HepG2 (cell line): ENCODE results near the gene DAZAP1. TPM values are rescaled to one million over a fixed set of nuclear protein-coding genes. Genes with fewer than 3 reads are reported as not detected.

Source experiments
- ARNTL ChIP-seq: sonication (generic); formaldehyde crosslinking; IDR thresholded peaks from 2 replicates; pipeline ENCODE4 v1.4.0; 2020; ENCODE audit warnings: mild to moderate bottlenecking, missing genetic modification reagents
- HOXA7 ChIP-seq: sonication (generic); formaldehyde crosslinking; IDR thresholded peaks from 2 replicates; pipeline ENCODE4 v1.8.1; 2022; ENCODE audit warnings: mild to moderate bottlenecking, missing genetic modification reagents, moderate library complexity
- KLF15 ChIP-seq: sonication (generic); formaldehyde crosslinking; IDR thresholded peaks from 2 replicates; pipeline ENCODE4 v1.8.1; 2023; ENCODE audit warnings: borderline replicate concordance, mild to moderate bottlenecking, inconsistent platforms, missing genetic modification reagents, mixed read lengths
- MED1 ChIP-seq: sonication (generic); formaldehyde crosslinking; IDR thresholded peaks from 2 replicates; pipeline ENCODE4 v1.4.0; 2020; ENCODE audit warnings: missing genetic modification reagents
- NCOA1 ChIP-seq: sonication (generic); formaldehyde crosslinking; IDR thresholded peaks from 2 replicates; pipeline ENCODE4 v1.9.0; 2021; ENCODE audit warnings: missing genetic modification reagents
- PLRG1 ChIP-seq: fragments of 450-650 bp; conservative IDR thresholded peaks from 2 replicates; pipeline ENCODE4 v1.6.1; 2016
- POLR2AphosphoS2 ChIP-seq: IDR thresholded peaks from 2 replicates; pipeline ENCODE4 v1.6.1; 2011; ENCODE audit warnings: low read depth, low read length, improper control_type of control experiment
- REPIN1 ChIP-seq: sonication (generic); formaldehyde crosslinking; IDR thresholded peaks from 2 replicates; pipeline ENCODE4 v1.8.0; 2022; ENCODE audit warnings: missing genetic modification reagents, low read depth, mild to moderate bottlenecking, borderline replicate concordance
- REXO4 ChIP-seq: sonication (generic); formaldehyde crosslinking; IDR thresholded peaks from 2 replicates; pipeline ENCODE4 v1.8.0; 2022; ENCODE audit warnings: missing genetic modification reagents, mild to moderate bottlenecking, borderline replicate concordance
- RFXAP ChIP-seq: sonication (generic); formaldehyde crosslinking; IDR thresholded peaks from 2 replicates; pipeline ENCODE4 v1.4.0; 2020; ENCODE audit warnings: missing genetic modification reagents, borderline replicate concordance
- SIX1 ChIP-seq: sonication (generic); formaldehyde crosslinking; IDR thresholded peaks from 2 replicates; pipeline ENCODE4 v1.4.0; 2020; ENCODE audit warnings: missing genetic modification reagents, borderline replicate concordance
- TOE1 ChIP-seq: sonication (generic); formaldehyde crosslinking; IDR thresholded peaks from 2 replicates; pipeline ENCODE4 v1.4.0; 2020; ENCODE audit warnings: mild to moderate bottlenecking, missing genetic modification reagents
- ZFP36L2 ChIP-seq: sonication (generic); formaldehyde crosslinking; IDR thresholded peaks from 2 replicates; pipeline ENCODE4 v1.4.0; 2020; ENCODE audit warnings: missing genetic modification reagents
- ZFYVE20 ChIP-seq: sonication (generic); formaldehyde crosslinking; IDR thresholded peaks from 2 replicates; pipeline ENCODE4 v1.8.0; 2023; ENCODE audit warnings: low read depth, mild to moderate bottlenecking, moderate library complexity, missing genetic modification reagents, borderline replicate concordance
- ZNF264 ChIP-seq: sonication (generic); formaldehyde crosslinking; IDR thresholded peaks from 2 replicates; pipeline ENCODE4 v1.4.0; 2020; ENCODE audit warnings: missing genetic modification reagents
- ZNF343 ChIP-seq: sonication (generic); formaldehyde crosslinking; IDR thresholded peaks from 2 replicates; pipeline ENCODE4 v1.4.0; 2020; ENCODE audit warnings: mild to moderate bottlenecking, missing genetic modification reagents
- ZNF383 ChIP-seq: sonication (generic); formaldehyde crosslinking; IDR thresholded peaks from 2 replicates; pipeline ENCODE4 v1.4.0; 2020; ENCODE audit warnings: missing genetic modification reagents, mild to moderate bottlenecking, borderline replicate concordance
- ZNF563 ChIP-seq: sonication (generic); formaldehyde crosslinking; IDR thresholded peaks from 2 replicates; pipeline ENCODE4 v1.8.0; 2022; ENCODE audit warnings: mild to moderate bottlenecking, moderate library complexity, missing genetic modification reagents
- ZNF598 ChIP-seq: sonication (generic); formaldehyde crosslinking; IDR thresholded peaks from 2 replicates; pipeline ENCODE4 v1.5.1; 2020; ENCODE audit warnings: mild to moderate bottlenecking, missing genetic modification reagents, borderline replicate concordance
- ZNF644 ChIP-seq: IDR thresholded peaks from 2 replicates; pipeline ENCODE4 v1.6.1; 2016; ENCODE audit warnings: low read depth
- ZNF660 ChIP-seq: sonication (generic); formaldehyde crosslinking; IDR thresholded peaks from 2 replicates; pipeline ENCODE4 v1.5.1; 2020; ENCODE audit warnings: mild to moderate bottlenecking, low read depth, missing genetic modification reagents, borderline replicate concordance
- ZNF709 ChIP-seq: sonication (generic); formaldehyde crosslinking; IDR thresholded peaks from 2 replicates; pipeline ENCODE4 v1.5.0; 2020; ENCODE audit warnings: mild to moderate bottlenecking, missing genetic modification reagents
- ZNF816 ChIP-seq: sonication (generic); formaldehyde crosslinking; IDR thresholded peaks from 2 replicates; pipeline ENCODE4 v1.8.0; 2022; ENCODE audit warnings: missing genetic modification reagents, mild to moderate bottlenecking, borderline replicate concordance
- ZNF883 ChIP-seq: sonication (generic); formaldehyde crosslinking; IDR thresholded peaks from 2 replicates; pipeline ENCODE4 v1.5.1; 2020; ENCODE audit warnings: mild to moderate bottlenecking, missing genetic modification reagents; ENCODE audit errors: not compliant biosample characterization
- polyA plus RNA-seq, 8 experiments: library from polyadenylated mRNA; depleted of rRNA in 3 of 8; stranded (reverse) in 7 of 8; unstranded in 1 of 8; fragments of >200 nt; fragmentation: Illumina TruSeq in 4 of 8; extraction: Trizol in 4 of 8; gene quantifications; 2 replicates each; pipeline versions ENCODE4 v1.2.1 to v1.2.3, GENCODE V29; 2011 to 2016; ENCODE audit warnings: low read depth in 4 of 8, missing spikeins in 1 of 8, mixed read lengths in 1 of 8; ENCODE audit not compliant: insufficient read depth in 1 of 8
- total RNA-seq, 5 experiments: library from RNA; depleted of rRNA; stranded (reverse); fragments of >200 nt; fragmentation: Illumina TruSeq; extraction: Trizol; gene quantifications; 2 replicates each; pipeline ENCODE4 v1.2.3, GENCODE V29; 2016; ENCODE audit warnings: low read depth in 1 of 5
- TF ChIP-seq, protein P1 (sequence below): sonication (generic); formaldehyde crosslinking; IDR thresholded peaks from 2 replicates; pipeline ENCODE4 v1.5.1; 2020; ENCODE audit warnings: missing genetic modification reagents, mild to moderate bottlenecking, borderline replicate concordance
- TF ChIP-seq, protein P2 (sequence below): IDR thresholded peaks from 2 replicates; pipeline ENCODE4 v1.6.1; 2016; ENCODE audit warnings: low read depth, borderline replicate concordance
- TF ChIP-seq, protein P3 (sequence below): sonication (generic); formaldehyde crosslinking; IDR thresholded peaks from 2 replicates; pipeline ENCODE4 v1.8.0; 2022; ENCODE audit warnings: mild to moderate bottlenecking, missing genetic modification reagents, borderline replicate concordance

The DAZAP1 gene
- total and polyA plus RNA-seq, 2 of the 13 experiments (the other 11 are each of a cell fraction or from before 2014, with no cell fraction given): 63.3 to 79.2 TPM

DNA sequence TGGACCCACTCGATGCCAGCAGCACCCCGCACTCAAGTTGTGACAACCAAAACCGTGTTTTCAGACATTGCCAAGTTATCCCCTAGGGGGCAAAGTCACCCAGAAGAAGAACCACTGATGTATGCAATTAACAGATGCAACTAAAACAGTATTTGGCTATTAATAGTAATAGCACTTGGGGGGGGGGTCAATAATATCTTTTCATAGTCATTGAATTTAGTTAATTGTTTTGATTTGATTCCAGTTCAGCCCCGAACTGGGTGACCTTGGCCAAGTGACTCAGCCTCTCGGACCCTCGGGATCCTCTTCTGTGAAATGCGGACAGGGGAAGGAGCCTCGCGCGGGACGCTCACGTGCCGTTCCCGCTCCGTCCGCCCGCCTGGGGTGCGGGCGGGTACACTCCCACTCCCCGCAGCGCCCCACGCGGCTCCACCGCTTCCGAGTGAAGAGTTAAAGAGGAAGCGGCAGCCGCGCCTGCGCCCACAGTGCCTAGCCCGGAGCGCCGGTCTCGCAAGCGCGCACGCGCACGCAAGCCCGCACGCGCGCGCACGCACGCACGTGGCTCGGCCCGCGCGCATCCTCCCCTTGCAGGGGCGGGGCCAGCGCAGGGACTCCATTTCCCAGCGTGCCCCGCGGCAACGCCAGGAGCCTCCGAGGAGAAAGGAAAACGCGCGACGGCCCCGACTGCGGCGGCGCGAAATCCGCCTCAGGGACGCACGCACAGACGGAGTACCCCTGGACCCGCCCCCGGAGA lies 435 bp upstream of the DAZAP1 start (continued):
- TF ChIP-seq, protein P1, sequence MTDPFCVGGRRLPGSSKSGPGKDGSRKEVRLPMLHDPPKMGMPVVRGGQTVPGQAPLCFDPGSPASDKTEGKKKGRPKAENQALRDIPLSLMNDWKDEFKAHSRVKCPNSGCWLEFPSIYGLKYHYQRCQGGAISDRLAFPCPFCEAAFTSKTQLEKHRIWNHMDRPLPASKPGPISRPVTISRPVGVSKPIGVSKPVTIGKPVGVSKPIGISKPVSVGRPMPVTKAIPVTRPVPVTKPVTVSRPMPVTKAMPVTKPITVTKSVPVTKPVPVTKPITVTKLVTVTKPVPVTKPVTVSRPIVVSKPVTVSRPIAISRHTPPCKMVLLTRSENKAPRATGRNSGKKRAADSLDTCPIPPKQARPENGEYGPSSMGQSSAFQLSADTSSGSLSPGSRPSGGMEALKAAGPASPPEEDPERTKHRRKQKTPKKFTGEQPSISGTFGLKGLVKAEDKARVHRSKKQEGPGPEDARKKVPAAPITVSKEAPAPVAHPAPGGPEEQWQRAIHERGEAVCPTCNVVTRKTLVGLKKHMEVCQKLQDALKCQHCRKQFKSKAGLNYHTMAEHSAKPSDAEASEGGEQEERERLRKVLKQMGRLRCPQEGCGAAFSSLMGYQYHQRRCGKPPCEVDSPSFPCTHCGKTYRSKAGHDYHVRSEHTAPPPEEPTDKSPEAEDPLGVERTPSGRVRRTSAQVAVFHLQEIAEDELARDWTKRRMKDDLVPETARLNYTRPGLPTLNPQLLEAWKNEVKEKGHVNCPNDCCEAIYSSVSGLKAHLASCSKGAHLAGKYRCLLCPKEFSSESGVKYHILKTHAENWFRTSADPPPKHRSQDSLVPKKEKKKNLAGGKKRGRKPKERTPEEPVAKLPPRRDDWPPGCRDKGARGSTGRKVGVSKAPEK (CRISPR knock-in tag): no peak
- no peak for TF ChIP-seq ZNF264 (CRISPR knock-in tag)
- TF ChIP-seq TOE1: no peak
- no peak for TF ChIP-seq REPIN1 (CRISPR knock-in tag)
- no peak for TF ChIP-seq ZNF563
- no peak for TF ChIP-seq NCOA1
- TF ChIP-seq, protein P2, sequence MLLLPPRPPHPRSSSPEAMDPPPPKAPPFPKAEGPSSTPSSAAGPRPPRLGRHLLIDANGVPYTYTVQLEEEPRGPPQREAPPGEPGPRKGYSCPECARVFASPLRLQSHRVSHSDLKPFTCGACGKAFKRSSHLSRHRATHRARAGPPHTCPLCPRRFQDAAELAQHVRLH (CRISPR knock-in tag): no peak; the same call in 1 of the 2 replicates
- no peak for TF ChIP-seq KLF15 (CRISPR knock-in tag)
- TF ChIP-seq POLR2AphosphoS2: no peak
- TF ChIP-seq ZNF343 (CRISPR knock-in tag): no peak
- 0 out of 2 replicates have a peak, but pooled peaks have one; percentile 57 for TF ChIP-seq ZNF709 (CRISPR knock-in tag)
- peak; percentile 90 for TF ChIP-seq ARNTL
- TF ChIP-seq ZFYVE20: no peak
- TF ChIP-seq PLRG1: no peak
- no peak for TF ChIP-seq HOXA7 (CRISPR knock-in tag)
- no peak for TF ChIP-seq REXO4 (CRISPR knock-in tag)
- TF ChIP-seq ZNF816 (CRISPR knock-in tag): no peak
- TF ChIP-seq ZNF660 (CRISPR knock-in tag): no peak
- no peak for TF ChIP-seq ZFP36L2 (CRISPR knock-in tag)
- no peak for TF ChIP-seq ZNF383 (CRISPR knock-in tag)
- TF ChIP-seq, protein P3, sequence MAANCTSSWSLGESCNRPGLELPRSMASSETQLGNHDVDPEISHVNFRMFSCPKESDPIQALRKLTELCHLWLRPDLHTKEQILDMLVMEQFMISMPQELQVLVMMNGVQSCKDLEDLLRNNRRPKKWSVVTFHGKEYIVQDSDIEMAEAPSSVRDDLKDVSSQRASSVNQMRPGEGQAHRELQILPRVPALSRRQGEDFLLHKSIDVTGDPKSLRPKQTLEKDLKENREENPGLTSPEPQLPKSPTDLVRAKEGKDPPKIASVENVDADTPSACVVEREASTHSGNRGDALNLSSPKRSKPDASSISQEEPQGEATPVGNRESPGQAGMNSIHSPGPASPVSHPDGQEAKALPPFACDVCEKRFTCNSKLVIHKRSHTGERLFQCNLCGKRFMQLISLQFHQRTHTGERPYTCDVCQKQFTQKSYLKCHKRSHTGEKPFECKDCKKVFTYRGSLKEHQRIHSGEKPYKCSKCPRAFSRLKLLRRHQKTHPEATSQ (CRISPR knock-in tag): no peak
- TF ChIP-seq SIX1: no peak
- no peak for TF ChIP-seq ZNF644 (CRISPR knock-in tag)
- peak; percentile 49 for TF ChIP-seq MED1 (CRISPR knock-in tag)
- peak; percentile 37; the same call in 1 of the 2 replicates for TF ChIP-seq RFXAP (CRISPR knock-in tag)
- TF ChIP-seq ZNF883 (CRISPR knock-in tag): no peak
- TF ChIP-seq ZNF598 (CRISPR knock-in tag): no peak
